ENCODE measurements around the gene GOLGA6C.
A peak's percentile ranks its signal among the peaks of the same experiment; 100 is the strongest.
"Not testable (repeated sequence)": the region's sequence is repeated elsewhere in the genome, so short reads cannot be mapped to it uniquely, and the experiment has no call there.

GOLGA6C gene

DNA sequence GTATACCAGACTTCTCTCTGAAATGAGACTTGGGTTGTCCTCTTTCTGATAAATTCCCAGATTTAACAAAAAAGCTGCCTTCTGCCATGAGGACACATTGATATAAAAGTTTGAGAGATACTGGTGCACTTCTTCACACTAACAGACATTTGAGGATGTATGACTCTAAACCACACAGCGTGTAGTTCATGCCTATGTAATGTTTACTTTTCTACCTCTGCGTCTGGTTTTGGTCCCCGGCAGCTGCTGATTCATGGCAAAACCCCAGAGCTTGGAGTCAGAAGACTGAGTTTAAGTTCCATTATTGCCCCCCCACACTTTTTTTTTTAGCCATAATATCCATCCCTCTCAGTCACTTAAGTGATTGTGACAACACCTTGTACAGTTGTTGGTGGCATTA is 1.7 kb downstream of the GOLGA6C start:
- DNase-seq = not testable (repeated sequence)

GRCh38 chr15:75273751-75274359 is 15.7 kb downstream of the GOLGA6C start:
- DNase-seq = not testable (repeated sequence)

- not testable (repeated sequence) for DNase-seq
Measured at GRCh38 chr15:75274509-75275107, 16.5 kb downstream of the GOLGA6C start.

DNA sequence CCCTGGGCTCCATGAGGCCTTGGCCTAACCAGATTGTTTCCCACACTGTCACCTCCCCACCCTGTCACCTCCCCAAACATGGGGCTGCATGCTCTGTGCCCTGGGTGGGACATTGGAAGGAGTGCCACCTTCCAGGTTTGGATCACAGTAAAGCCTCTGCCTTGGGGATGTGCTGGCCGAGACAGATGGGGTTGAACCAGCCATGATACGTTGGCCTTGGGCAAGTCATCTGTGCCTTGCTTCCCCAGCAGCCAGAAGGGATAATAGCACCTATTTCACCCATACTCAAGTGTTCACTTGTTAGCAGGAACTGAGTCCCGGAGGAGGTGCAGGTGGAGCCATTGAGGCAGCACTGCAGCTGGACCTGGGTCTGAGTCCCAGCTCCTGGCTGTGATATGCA is 17.5 kb downstream of the GOLGA6C start:
- DNase-seq = not testable (repeated sequence)

- DNase-seq = not testable (repeated sequence)
Measured at GRCh38 chr15:75278497-75278896, 20.4 kb downstream of the GOLGA6C start.

DNA sequence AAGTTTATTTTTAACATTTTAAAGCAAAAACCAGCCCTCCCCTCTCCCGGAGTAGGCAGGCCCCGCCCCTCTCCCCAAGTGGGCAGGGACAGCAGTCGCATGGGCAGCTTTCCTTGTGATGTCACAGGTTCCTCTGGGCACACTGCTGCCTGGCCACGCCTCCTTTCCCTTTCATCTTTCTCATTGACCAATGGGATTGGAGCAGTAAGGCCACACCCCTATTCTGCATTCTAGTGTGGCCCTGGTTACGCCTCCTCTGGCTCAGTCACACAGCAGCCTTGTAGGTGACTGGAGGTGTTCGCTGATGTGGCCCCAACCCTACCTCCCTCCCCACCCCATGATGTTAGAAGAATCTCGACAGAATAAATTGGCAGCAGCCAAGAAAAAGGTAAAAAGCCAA is 24.4 kb downstream of the GOLGA6C start, which contains the start of gene GOLGA6D:
Gene GOLGA6D (plus strand): TSS at position 264 of the 400 bp plus-strand sequence. CDS start 41 bp downstream, at position 305.
- not testable (repeated sequence) for DNase-seq

DNA sequence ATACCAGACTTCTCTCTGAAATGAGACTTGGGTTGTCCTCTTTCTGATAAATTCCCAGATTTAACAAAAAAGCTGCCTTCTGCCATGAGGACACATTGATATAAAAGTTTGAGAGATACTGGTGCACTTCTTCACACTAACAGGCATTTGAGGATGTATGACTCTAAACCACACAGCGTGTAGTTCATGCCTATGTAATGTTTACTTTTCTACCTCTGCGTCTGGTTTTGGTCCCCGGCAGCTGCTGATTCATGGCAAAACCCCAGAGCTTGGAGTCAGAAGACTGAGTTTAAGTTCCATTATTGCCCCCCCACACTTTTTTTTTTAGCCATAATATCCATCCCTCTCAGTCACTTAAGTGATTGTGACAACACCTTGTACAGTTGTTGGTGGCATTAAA is 26.0 kb downstream of the GOLGA6C start:
- DNase-seq = not testable (repeated sequence)

GRCh38 chr15:75293660-75294059 is 35.5 kb downstream of the GOLGA6C start:
- not testable (repeated sequence) for DNase-seq

- DNase-seq = not testable (repeated sequence)
Measured at GRCh38 chr15:75298541-75299310, 40.6 kb downstream of the GOLGA6C start.

- DNase-seq = not testable (repeated sequence)
Measured at GRCh38 chr15:75299311-75299688, 41.2 kb downstream of the GOLGA6C start.

DNA sequence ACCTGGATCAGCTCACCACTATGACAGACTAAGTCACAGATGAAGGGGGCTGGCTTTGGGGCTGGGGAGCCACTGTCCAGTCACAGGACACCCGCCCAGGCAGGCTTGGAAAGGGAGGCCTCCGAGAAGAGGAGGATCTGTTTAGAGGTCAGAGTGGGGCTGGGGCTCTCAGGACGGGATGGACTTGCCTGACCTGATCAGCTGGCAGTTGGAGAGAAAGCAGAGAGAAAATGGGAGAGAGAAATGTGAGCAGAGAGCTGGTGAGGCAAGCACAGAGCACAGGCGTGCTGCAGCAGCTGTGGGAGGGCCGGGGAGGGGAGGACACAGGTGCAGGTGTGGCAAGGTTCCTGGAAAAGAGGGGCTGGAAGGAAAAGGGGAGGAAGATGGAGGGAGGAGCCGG is 41.9 kb downstream of the GOLGA6C start:
- not testable (repeated sequence) for DNase-seq

DNA sequence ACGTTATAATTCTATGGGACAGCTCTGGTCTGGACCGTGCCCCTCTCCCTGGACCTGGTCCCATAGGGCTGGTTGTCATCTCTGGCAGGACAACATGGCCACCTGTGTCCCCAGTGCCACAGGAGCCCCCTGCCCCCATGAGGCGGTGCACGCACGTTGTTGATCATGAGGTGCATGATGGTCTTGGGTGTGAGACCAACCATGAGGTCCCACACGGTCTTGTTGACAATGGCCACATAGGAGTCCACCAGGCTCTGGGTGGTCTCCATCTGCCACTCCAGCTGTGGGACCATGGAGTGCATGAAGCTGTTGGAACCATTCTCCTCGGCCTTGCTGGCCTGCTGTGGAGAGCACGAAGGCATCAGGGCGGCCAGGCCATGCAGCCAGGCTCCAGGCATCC is 44.2 kb downstream of the GOLGA6C start:
- no peak for DNase-seq

DNA sequence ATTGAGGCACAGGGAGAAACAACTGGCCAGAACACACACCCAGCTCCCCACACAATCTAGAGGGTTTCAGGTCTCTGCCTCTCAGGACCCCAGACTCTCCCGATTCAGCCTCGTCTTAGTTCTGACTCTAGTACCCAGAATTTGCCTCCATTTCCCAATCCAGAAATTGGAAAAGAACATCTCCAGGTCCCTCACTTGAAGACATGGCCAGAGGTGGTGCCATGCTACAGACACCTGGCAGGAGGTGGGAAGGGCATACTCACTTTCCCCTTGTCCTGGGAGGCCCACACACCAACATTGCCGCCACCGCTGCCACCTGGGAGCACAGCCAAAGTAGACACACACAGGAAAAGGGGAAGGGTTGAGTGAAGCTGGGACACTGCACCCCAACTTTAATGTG is 44.6 kb downstream of the GOLGA6C start:
- DNase-seq = not testable (repeated sequence)

DNA sequence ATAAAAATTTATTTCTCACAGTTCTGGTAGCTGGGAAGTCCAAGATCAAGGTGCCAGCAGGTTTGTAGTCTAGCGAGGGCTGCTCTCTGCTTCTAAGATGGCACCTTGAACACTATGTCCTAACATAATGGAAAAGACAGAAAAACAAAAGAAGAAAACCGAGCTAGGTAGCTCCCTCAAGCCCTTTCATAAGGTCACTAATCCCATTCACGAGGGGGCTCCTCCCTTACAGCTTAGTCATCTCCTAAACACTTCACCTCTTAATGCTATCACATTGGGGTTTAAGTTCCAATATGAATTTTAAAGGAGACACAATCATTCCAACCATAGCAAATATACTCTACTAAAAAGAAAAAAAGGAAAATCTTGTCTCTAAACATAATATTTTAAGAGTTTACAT is 48.1 kb downstream of the GOLGA6C start:
- DNase-seq = no peak

DNA sequence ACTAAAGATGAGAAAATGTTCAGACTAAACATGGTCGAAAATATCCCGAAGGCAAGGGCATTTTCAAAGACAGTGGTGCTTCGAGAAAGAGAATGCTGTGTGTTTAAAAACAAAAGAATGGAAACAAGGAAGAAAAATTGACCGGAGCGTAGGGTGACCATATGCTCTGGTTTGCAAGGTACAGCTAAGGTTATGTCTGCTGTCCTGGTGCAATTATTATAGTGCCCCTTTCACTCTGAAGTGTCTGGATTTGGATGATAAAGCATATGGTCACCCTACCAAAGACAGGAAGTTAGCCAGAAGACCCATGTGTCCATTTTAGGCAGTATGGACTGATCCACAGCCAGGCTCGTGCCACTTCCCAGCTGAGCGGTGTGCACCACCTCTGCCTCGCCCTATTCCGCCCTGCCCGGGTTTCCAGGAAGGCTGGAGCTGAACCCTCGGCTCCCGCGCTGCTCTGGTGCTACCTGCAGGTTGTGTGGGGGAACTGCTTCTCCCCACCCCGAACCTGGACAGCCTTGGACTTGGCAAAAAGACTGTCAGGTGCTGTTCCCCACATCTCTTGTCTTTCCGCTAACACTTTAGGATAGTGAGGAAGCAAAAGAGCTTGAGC is 49.8 kb downstream of the GOLGA6C start:
- DNase-seq = peak; percentile 36

GRCh38 chr15:75309711-75310110 is 51.6 kb downstream of the GOLGA6C start:
- no peak for DNase-seq

- DNase-seq = not testable (repeated sequence)
Measured at GRCh38 chr15:75312548-75312947, 54.4 kb downstream of the GOLGA6C start.

- no peak for DNase-seq
Measured at GRCh38 chr15:75313116-75313845, 55.1 kb downstream of the GOLGA6C start.

- DNase-seq = no peak
Measured at GRCh38 chr15:75314552-75315290, 56.6 kb downstream of the GOLGA6C start.

GRCh38 chr15:75319231-75319897 is 61.2 kb downstream of the GOLGA6C start:
- not testable (repeated sequence) for DNase-seq
